HEK293 (cell line): ENCODE results near the gene CCDC9.

ENCODE experiments used
- GLI4 ChIP-seq: fragments of 450-650 bp; formaldehyde crosslinking; IDR thresholded peaks from 2 replicates; pipeline ENCODE4 v1.5.1; 2016; ENCODE audit warnings: missing biosample characterization, missing genetic modification characterization
- HOXA7 ChIP-seq: sonication (generic); formaldehyde crosslinking; IDR thresholded peaks from 2 replicates; pipeline ENCODE4 v1.8.1; 2022; ENCODE audit warnings: missing genetic modification reagents, borderline replicate concordance
- PBX3 ChIP-seq: sonication (generic); formaldehyde crosslinking; IDR thresholded peaks from 2 replicates; pipeline ENCODE4 v1.8.1; 2022; ENCODE audit warnings: mild to moderate bottlenecking, moderate library complexity, missing genetic modification reagents
- TCF7L2 ChIP-seq: IDR thresholded peaks from 2 replicates; pipeline ENCODE4 v1.6.1; 2011; ENCODE audit warnings: low read depth, mild to moderate bottlenecking, inconsistent platforms, low read length, moderate library complexity, borderline replicate concordance
- ZBTB21 ChIP-seq: fragments of 450-650 bp; formaldehyde crosslinking; IDR thresholded peaks from 2 replicates; pipeline ENCODE4 v1.5.1; 2017; ENCODE audit warnings: missing biosample characterization, missing genetic modification characterization
- ZNF274 ChIP-seq, 2 experiments: fragments of 200-500 bp in 1 of 2; fragments of 450-650 bp in 1 of 2; sonication (Bioruptor generic) in 1 of 2; formaldehyde crosslinking in 1 of 2; IDR thresholded peaks; 2 replicates each; pipeline versions ENCODE4 v1.5.1 to v1.6.1; 2014 to 2016; ENCODE audit warnings: borderline replicate concordance in 1 of 2, inconsistent platforms in 1 of 2, low read length in 1 of 2, missing biosample characterization in 1 of 2, missing genetic modification characterization in 1 of 2
- ZNF335 ChIP-seq: fragments of 450-650 bp; formaldehyde crosslinking; conservative IDR thresholded peaks from 2 replicates; pipeline ENCODE4 v1.5.1; 2016; ENCODE audit warnings: missing biosample characterization, missing genetic modification characterization
- ZNF394 ChIP-seq: fragments of 450-650 bp; formaldehyde crosslinking; IDR thresholded peaks from 2 replicates; pipeline ENCODE4 v1.5.1; 2016; ENCODE audit warnings: missing biosample characterization, missing genetic modification characterization, mild to moderate bottlenecking, moderate library complexity, borderline replicate concordance
- TF ChIP-seq, protein P1 (sequence below): fragments of 450-650 bp; formaldehyde crosslinking; IDR thresholded peaks from 2 replicates; pipeline ENCODE4 v1.5.1; 2016; ENCODE audit warnings: missing biosample characterization, missing genetic modification characterization

DNA sequence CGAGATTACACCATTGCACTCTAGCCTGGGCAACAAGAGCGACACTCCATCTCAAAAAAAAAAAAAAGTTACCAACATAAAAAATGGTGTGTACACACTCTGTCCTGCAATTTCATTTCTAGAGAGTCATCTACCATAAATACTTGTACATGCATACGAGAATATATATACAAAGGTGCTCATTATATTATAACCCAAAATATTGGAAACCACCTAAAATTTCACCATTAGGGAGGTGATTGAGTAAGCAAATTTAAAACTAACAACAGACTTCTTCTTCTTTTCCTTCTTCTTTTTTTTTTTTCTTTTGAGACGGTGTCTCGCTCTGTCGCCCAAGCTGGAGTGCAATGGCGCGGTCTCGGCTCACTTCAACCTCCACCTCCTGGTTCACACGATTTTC, 45.9 kb downstream of the CCDC9 start:
- no peak for TF ChIP-seq GLI4 (tag by site-specific recombination)
- TF ChIP-seq, protein P1, sequence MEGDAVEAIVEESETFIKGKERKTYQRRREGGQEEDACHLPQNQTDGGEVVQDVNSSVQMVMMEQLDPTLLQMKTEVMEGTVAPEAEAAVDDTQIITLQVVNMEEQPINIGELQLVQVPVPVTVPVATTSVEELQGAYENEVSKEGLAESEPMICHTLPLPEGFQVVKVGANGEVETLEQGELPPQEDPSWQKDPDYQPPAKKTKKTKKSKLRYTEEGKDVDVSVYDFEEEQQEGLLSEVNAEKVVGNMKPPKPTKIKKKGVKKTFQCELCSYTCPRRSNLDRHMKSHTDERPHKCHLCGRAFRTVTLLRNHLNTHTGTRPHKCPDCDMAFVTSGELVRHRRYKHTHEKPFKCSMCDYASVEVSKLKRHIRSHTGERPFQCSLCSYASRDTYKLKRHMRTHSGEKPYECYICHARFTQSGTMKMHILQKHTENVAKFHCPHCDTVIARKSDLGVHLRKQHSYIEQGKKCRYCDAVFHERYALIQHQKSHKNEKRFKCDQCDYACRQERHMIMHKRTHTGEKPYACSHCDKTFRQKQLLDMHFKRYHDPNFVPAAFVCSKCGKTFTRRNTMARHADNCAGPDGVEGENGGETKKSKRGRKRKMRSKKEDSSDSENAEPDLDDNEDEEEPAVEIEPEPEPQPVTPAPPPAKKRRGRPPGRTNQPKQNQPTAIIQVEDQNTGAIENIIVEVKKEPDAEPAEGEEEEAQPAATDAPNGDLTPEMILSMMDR (tag by site-specific recombination) = no peak
- no peak for TF ChIP-seq HOXA7
- TF ChIP-seq PBX3 = no peak
- TF ChIP-seq ZNF394 (tag by site-specific recombination) = no peak
- TF ChIP-seq ZNF335 = no peak
- no peak for TF ChIP-seq ZNF274 (IDR thresholded peaks at IDR 0.05; ENCODE audit: low read length)
- no peak for TF ChIP-seq ZNF274 (tag by site-specific recombination; IDR thresholded peaks at IDR 0.05; ENCODE audit: borderline replicate concordance)
- no peak for TF ChIP-seq ZBTB21 (tag by site-specific recombination)
- no peak for TF ChIP-seq TCF7L2
